GM21737 (cell line): Measurements from ENCODE around the gene CTIF.

ENCODE experiments used
- ATAC-seq: cut with Tn5 transposase; IDR thresholded peaks from one replicate; pipeline ENCODE4 v1.9.1; 2021; ENCODE audit warnings: mild to moderate bottlenecking, moderate library complexity; ENCODE audit not compliant: unreplicated experiment

Gene CTIF

GRCh38 chr18:48742706-48743475 lies 204.1 kb downstream of the CTIF start:
- ATAC-seq, result no peak

GRCh38 chr18:48743886-48744285 lies 205.1 kb downstream of the CTIF start:
- ATAC-seq, result no peak

- ATAC-seq, result no peak
Measured at GRCh38 chr18:48745293-48745692, 206.5 kb downstream of the CTIF start.

GRCh38 chr18:48749768-48750167 lies 210.9 kb downstream of the CTIF start:
- no peak for ATAC-seq

- ATAC-seq, result no peak
Measured at GRCh38 chr18:48750485-48751175, 211.8 kb downstream of the CTIF start.

GRCh38 chr18:48751727-48752468 lies 213.1 kb downstream of the CTIF start:
- no peak for ATAC-seq

- ATAC-seq, result no peak
Measured at GRCh38 chr18:48752478-48752877, 213.6 kb downstream of the CTIF start.

GRCh38 chr18:48752928-48753327 lies 214.1 kb downstream of the CTIF start:
- ATAC-seq, result no peak

- no peak for ATAC-seq
Measured at GRCh38 chr18:48753691-48754090, 214.9 kb downstream of the CTIF start.

- ATAC-seq, result no peak
Measured at GRCh38 chr18:48754559-48754958, 215.7 kb downstream of the CTIF start.

- ATAC-seq, result no peak
Measured at GRCh38 chr18:48754993-48755473, 216.2 kb downstream of the CTIF start.

GRCh38 chr18:48756511-48757226 lies 217.8 kb downstream of the CTIF start:
- ATAC-seq, result no peak

GRCh38 chr18:48757367-48757766 lies 218.5 kb downstream of the CTIF start:
- ATAC-seq, result no peak

- ATAC-seq, result no peak
Measured at GRCh38 chr18:48757906-48758305, 219.1 kb downstream of the CTIF start.

- no peak for ATAC-seq
Measured at GRCh38 chr18:48761582-48761981, 222.8 kb downstream of the CTIF start.

- no peak for ATAC-seq
Measured at GRCh38 chr18:48762022-48762421, 223.2 kb downstream of the CTIF start.

GRCh38 chr18:48762836-48763718 lies 224.2 kb downstream of the CTIF start:
- no peak for ATAC-seq

- ATAC-seq, result no peak
Measured at GRCh38 chr18:48763719-48764100, 224.9 kb downstream of the CTIF start.

- no peak for ATAC-seq
Measured at GRCh38 chr18:48765053-48765452, 226.2 kb downstream of the CTIF start.

- ATAC-seq, result no peak
Measured at GRCh38 chr18:48766026-48766425, 227.2 kb downstream of the CTIF start.
